RCC 7860 (cell line): ENCODE data around the gene THAP10.
A peak's percentile ranks its signal among the peaks of the same experiment; 100 is the strongest.

Source experiments
- DNase-seq: peaks from one replicate; pipeline ENCODE4 v3.0.0-alpha.2; 2015; ENCODE audit warnings: low spot score
- FAIRE-seq: peaks from 2 replicates; lab custom pipeline; 2012; peaks lifted over from hg19 to GRCh38; lab: Jason Lieb, UNC

THAP10 gene

DNA sequence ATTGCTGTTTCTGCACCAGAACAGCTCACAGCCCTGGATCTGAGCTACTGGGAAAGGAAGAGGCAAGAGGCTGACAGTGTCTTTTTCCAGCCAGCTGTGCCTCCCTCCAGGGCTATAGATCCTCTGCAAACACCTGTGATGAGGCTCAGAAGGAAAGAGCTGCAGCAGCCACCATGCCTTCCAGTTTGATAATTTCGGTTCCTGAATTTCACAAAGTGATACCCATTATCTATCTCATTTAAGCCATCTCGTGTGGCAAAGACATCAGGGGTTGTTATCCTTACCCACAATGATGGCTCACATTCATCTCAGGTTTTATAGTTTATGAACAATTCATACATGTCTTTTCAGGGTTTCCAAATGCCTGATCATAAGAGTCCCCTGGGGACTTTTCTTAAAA, 36.5 kb downstream of the THAP10 start:
- DNase-seq (no peak), FAIRE-seq (no peak)

DNA sequence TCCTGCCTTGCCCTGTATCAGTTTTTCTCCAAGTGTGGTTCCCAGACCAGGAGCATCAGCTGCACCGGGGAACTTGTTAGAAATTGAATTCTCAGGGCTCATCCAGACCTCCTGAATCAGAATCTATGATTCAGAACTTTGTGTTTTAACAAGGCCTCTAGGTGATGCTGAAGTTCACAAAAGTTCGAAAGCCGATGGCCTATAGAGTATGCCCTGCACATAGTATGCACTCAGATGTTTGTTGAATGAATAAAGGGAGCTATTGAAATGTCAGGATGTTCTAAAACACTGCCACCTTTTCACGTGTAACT, 37.6 kb downstream of the THAP10 start:
- DNase-seq (peak; percentile 21), FAIRE-seq (no peak)

DNA sequence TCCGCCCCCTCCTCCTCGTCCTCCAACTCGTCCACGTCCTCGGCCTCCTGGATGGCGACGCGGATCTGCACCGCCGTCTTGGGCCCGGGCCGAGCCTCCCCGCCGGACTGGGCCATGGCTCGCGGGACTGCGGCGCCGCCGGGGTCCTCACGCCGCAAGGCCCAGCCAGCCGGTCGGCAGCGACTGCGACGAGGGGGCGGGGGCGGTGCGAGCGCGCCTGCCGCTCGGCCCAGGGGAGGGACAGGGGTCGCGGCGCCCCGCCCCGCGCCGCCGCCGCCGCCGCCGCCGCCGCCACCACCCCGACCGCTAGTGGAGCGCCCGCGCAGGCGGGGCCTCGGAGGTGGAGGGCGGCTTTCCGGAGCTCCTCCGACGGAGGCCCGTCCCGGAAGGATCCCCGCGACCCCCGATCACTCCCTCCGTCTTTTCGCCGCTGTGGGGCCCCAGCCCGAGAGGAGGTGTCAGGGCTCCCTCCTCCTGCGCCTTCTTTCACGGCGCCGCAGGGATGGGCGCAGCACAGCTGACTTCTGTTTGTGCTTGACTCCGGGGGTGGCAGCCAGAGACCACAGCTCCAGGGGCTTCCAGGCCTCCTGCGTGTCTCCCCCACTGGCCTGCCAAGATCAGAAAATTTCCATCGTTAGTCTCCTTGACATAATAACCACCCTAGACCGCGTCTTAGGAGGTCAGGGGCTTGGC, 38.1 kb downstream of the THAP10 start, which contains the start of gene LARP6:
Gene LARP6, minus strand, starts transcription at position 185 of the 693 bp plus-strand sequence. Its CDS starts 69 bp downstream, at position 116.
- DNase-seq (no peak), FAIRE-seq (no peak)

DNA sequence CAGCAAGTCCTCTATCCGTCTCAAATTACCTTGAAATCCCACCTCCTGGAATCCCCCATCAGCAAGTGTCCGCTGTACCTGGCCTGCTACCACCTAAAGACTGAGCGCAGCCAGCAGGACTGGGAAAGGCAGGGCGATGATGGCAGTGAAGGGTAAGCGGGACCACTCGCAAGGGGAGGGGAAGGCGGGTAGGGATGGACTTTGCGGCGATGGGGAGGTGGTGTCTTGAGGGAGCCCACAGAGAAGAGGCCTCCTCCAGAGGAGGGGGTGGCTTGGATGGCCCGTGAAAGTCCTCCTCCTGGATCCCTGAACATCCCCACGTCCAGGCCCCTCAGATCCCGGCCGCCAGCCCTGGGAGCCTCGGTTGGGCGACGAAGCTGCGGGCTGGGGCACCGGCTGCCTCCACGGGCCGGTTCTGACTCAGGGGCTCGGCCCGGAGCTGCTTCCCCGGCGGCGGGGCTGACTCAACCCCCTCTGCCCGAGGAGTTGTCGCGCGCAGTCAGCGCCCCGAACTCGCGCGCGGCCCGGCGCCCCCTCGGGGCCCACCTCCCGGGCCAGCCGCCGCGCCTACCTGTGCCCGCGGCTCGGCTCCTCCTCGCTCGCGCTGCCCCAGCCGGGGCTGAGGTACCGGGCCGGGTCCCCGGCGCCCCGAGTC, 38.8 kb downstream of the THAP10 start:
- FAIRE-seq (no peak), DNase-seq (peak; percentile 53)

DNA sequence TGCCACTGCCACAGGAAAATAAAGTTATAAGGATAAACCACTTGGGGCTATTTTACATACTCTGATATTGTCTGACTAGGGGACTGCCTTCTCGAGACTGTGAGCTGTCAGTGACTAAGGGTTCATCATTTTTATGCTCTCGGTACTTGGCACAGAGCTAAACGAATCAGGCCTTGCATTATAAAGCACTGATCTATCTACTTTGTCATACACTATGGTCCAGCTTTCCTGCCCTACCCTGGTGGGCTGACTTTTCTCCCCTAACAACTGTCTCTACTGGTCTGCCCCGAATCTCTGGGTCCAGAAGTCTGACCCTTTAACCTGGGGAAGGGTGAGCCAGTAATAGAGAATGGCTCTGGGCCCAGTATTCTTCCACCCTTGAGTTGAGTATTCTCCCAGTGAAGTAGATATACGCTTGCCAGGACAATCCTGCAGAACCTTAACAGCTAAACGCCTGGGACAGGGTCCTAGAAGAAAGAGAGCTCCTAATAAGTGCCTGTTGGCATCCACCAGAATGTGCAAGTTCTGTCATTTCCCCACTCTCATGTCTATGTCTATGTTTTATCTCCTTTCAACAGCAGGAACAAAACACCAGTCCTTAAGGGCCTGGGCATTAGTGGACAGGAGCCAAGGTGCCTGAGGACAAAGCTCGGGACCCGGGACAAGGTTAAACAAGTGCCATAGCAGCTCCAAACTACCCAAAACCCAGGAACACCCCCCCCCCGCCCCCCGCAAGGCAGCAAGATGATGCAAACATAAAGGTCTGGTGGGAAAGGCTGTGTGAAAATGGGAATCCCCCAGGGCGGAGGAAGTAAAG, 39.5 kb downstream of the THAP10 start:
- DNase-seq (peak; percentile 71), FAIRE-seq (peak; percentile 63)

DNA sequence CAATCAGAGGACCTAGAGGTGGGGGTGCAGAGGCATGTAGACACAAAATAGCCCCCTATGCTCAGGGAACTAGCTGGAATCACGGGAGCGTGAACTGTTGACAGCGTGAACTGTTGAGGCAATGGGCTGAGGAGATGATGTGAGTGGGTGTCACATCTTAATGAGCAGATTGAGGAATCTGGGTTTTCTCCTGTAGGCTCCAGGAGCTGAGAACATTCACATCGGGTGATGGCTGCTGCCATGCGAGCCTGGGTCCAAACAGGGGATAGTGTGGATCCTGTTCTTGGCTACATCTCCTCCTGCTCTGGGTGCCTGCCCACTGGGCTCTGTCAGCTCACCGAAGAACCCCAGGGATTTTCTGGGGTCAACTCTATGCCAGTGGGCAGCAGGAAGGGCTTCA, 40.3 kb downstream of the THAP10 start:
- DNase-seq (no peak), FAIRE-seq (no peak)

DNA sequence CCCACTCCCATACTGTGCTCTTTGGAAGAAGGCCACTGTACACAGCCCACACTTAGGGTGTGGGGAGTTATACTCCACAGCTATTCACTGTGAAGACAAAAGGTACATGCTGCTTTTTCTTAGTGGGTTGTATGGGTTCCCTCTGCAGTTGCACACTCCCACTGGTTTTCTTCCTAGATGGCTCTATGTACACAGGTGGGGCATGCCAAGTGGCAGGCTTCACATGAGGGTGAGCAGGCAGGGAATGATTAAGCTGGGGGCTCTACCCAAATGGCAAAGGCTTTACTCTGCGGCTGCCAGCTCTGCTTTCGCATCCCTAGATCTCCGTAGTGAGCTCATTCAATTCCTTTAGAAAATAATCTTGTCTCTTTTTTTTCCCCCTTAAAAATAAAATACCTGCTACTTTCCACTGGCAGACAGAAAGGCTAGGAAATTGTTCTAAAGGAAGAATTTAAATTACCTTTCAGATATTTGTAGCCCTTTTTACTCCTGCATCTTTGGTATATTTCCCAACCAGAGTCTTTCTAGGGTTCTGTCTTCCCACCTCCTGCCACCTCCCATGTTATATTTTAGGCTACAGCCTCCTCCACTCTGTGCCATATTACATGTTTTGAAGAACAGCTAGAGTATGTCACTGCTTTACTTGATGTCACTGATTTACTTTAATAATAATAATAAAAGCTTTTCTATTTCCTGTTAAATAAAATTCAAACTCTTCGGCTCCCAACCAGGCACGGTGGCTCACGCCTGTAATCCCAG, 46.5 kb downstream of the THAP10 start:
- DNase-seq (no peak), FAIRE-seq (no peak)

DNA sequence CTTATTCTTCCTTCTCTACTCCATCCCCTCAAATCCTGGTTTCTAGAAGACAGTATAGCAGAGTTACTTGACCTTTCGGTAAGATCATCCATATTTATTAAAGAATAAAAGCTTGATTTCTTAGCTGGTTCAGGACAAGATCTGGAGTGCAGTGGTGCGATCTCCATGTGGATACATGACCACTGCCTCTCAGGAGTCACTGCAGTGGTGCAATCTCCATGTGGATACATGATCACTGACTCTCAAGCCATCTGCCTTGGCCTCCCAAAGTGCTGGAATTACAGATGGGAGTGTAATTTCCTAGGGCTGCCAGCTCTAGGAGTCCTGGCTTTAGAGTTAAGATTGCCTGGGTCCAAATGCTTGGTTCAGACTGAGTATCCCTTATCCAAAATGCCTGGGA, 54.8 kb downstream of the THAP10 start:
- DNase-seq (no peak), FAIRE-seq (no peak)

DNA sequence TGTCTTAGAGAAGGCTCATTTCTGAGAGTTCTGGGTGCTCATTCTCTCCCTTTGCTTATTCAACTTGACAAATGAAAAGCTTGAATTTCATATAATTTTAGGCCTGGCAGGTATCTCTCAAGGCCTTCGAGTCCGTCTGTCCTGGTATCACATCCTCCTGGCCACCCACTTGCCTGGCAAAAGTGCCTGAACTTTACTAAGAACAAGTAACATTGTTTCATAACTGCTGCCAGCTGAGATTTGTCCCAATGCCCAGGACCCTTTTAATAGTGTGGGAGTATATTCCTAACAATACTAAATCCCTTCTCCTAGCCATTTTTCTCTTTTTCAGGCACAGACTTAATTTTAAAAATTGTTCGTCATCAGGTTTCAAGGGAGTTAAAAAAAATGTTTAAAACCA, 56.4 kb downstream of the THAP10 start:
- FAIRE-seq, result no peak

DNA sequence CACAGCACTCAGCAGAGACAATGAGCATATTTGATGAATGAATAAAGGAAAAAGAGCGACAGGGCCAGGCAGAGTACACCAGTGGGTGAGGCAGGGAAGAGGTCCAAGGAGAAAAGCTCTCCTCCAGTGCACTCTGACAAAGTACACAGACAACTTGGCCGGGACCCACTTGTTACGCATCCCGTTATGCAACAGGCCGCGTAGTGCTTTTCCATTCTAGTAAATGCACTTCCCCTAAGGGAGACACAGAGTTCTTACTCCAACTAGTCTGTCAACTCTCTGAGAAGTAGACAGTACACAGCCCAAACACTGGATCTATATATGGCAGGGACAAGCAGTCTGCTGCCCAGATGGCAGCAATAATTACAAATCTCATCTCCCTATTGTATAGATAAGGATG, 56.8 kb downstream of the THAP10 start:
- FAIRE-seq (no peak), DNase-seq (no peak)

More for the DNA sequence above, 56.4 kb downstream of the THAP10 start:
- DNase-seq, result no peak

DNA sequence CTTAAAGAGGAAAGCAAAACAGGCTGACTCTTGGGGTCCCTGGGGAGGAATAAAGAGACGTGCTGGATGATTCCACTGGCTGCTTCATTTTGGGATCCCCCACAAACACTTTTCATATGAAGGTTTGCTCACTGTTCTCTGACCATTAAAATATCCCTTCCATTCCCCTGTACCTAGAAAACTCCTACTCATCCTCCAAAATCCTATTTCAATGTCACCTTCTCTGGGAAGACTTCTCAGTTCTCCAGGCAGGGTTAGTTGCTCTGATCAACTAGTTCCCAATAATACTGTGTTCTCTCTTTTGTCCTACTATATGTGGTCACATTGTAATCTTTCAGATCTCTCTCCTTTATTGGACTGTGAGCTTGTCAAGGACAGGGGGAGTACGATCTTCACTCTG, 57.2 kb downstream of the THAP10 start:
- FAIRE-seq (no peak), DNase-seq (no peak)

DNA sequence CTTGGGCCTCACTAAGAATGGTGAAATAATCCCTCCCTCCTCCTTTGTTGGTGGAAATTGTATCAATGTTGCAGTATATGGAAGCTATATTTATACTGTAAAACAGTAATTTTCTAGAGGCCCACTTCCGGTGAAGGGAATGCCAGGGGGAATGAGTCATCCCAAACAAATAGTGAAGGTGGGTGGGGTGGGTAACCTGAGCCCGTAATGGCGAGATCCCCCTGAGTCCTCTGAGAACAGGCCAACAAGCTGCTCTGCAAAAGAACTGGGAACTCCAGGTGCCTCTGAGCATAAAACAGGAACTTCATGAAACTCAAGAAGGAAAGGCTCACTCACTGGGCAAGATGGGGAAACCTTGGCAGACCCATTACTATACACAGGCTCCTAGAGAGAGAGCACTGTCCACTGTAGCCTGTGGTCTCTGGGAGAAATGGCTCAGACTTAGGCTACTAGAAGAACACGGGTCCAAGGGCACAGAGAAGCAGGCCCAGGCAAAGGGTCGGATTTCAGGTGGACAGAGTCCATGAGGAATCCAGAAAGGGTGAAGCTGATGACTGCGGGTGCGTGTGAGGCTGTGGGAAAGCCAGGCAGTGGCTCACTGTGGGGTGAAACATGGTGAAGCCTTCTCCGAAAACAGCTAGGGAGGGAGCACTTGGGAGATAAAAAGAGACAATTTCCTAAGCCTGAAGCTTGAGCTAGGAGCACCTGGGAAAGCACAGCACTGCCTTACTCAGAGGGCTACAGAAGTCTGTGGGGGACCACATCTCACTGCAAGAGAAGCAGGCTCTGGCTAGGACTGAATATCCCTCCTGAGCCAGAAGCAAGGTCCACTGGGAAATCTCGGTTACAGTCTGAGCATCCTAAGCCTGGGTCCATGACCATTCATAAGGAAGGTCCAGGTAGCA, 58.1 kb downstream of the THAP10 start:
- FAIRE-seq, result no peak
- DNase-seq, result peak; percentile 16

DNA sequence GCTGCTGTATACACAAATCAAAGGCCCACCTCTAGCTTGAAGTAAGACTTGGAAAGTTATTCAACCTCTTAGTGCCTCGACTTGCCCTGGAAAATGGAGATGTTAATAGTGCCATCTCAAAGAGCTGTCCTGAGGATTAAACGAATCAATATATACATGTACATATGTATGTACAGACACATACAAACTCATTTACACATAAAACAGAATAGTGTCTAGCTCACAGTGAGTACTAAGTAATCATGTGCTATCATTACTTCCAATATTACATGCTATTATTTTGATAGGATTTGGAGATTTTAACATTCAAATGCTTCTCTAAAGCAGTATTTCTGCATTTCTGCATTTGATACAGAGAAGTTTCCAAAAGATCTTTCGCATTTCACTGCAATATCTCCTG, 58.8 kb downstream of the THAP10 start:
- no peak for DNase-seq
- no peak for FAIRE-seq

DNA sequence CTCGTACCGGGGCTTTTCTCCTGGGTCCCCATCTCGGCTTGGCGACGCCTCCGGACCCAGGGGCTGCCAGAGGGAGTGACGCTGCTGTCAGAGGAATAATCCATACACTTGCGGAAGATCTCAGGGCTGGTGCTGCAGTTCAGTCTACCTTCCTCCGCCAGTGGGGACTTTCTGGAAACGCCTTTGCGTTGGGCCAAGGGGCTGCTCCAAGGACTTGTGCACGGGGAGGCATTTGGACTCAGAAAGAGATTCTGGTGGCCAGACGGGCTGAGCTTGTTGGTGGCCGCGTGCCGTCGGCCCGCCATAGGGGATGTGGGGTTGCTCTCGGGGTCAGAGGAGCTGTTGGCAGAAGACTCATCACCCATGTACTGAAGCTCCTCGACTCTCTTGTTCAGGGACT, 60.1 kb downstream of the THAP10 start:
- no peak for FAIRE-seq
- no peak for DNase-seq
